AG04449 (cell line): ENCODE data around the gene KRTAP5-2.

ENCODE experiments used
- CTCF ChIA-PET: fragments of 350-600 bp; formaldehyde crosslinking; extraction: SDS; loops from one replicate; lab custom pipeline; 2021; ENCODE audit warnings: antibody characterized with exemption; lab: Yijun Ruan, JAX
- POLR2A ChIA-PET: fragments of 400-600, 350-600 bp; formaldehyde crosslinking; extraction: SDS; loops from one replicate; lab custom pipeline; 2020; ENCODE audit warnings: antibody characterized with exemption, inconsistent platforms; lab: Yijun Ruan, JAX
- DNase-seq: peaks from one replicate; pipeline ENCODE4 v3.0.0-alpha.2; 2010; ENCODE audit warnings: low read depth, low spot score
- H3K4me3 ChIP-seq: 2 replicates; pipeline ENCODE4 v1.5.1; 2011; ENCODE audit warnings: low read depth, mild to moderate bottlenecking, control low read depth, low read length
- TF ChIP-seq, protein P1 (sequence below): IDR thresholded peaks from one replicate; pipeline ENCODE4 v1.5.1; 2011; ENCODE audit warnings: mild to moderate bottlenecking, moderate library complexity, low read length, control low read depth, inconsistent platforms; ENCODE audit not compliant: insufficient read depth; ENCODE audit errors: missing control alignments

KRTAP5-2 gene

GRCh38 chr11:1636291-1636950 lies 38.3 kb upstream of the KRTAP5-2 start:
- CTCF ChIA-PET: interaction anchor here (0.9 to 8.0 kb wide), 5 partner anchors 9 to 62 kb away, joined by 3 to 134 read pairs (median 4); partner anchors contain the start of gene KRTAP5-5
- POLR2A ChIA-PET: no interaction called here
- no peak overlapping the region for H3K4me3 ChIP-seq
- TF ChIP-seq, protein P1, sequence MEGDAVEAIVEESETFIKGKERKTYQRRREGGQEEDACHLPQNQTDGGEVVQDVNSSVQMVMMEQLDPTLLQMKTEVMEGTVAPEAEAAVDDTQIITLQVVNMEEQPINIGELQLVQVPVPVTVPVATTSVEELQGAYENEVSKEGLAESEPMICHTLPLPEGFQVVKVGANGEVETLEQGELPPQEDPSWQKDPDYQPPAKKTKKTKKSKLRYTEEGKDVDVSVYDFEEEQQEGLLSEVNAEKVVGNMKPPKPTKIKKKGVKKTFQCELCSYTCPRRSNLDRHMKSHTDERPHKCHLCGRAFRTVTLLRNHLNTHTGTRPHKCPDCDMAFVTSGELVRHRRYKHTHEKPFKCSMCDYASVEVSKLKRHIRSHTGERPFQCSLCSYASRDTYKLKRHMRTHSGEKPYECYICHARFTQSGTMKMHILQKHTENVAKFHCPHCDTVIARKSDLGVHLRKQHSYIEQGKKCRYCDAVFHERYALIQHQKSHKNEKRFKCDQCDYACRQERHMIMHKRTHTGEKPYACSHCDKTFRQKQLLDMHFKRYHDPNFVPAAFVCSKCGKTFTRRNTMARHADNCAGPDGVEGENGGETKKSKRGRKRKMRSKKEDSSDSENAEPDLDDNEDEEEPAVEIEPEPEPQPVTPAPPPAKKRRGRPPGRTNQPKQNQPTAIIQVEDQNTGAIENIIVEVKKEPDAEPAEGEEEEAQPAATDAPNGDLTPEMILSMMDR: no peak
- DNase-seq: no peak

DNA sequence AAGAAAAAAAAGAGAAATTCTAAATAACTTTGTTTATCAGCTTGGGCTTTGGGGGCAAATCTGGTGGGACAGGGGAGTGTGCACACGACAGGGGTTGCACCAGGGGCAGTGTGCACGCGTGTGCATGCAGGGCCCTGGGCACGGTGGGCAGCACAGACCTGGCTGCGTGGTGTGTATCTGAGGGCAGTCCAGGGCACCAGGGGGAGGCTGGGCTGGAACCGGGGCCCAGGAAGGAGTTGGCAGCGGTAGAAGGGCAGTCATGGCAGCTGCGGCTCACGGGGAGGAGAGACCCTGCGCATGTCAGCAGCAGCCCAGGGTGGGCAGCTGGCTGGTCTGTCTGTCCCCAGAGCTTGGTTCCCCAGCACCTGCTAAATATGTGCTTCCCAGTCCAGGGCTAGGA lies 35.8 kb upstream of the KRTAP5-2 start:
- ChIA-PET POLR2A (no interaction called here), CTCF (no interaction called here)
- H3K4me3 ChIP-seq: no peak overlapping the region
- no peak for DNase-seq
- TF ChIP-seq, protein P1: no peak

GRCh38 chr11:1632053-1632714 lies 34.1 kb upstream of the KRTAP5-2 start:
- CTCF ChIA-PET: interaction anchor here (0.6 to 7.7 kb wide), 12 partner anchors 8 to 519 kb away, joined by 3 to 56 read pairs (median 6); partner anchors contain the start of gene KRTAP5-4
- H3K4me3 ChIP-seq: no peak overlapping the region
- POLR2A ChIA-PET: no interaction called here
- TF ChIP-seq, protein P1: no peak
- DNase-seq: no peak

GRCh38 chr11:1631066-1631568 lies 33.0 kb upstream of the KRTAP5-2 start:
- TF ChIP-seq, protein P1: no peak
- no peak overlapping the region for H3K4me3 ChIP-seq
- CTCF ChIA-PET: interaction anchor here (0.9 to 7.7 kb wide), 14 partner anchors 9 to 520 kb away, joined by 3 to 56 read pairs (median 7); partner anchors contain the start of genes KRTAP5-3 and KRTAP5-4
- DNase-seq: no peak
- POLR2A ChIA-PET: no interaction called here

- TF ChIP-seq, protein P1: no peak
- POLR2A ChIA-PET: no interaction called here
- CTCF ChIA-PET: interaction anchor here (1.1 to 7.7 kb wide), 10 partner anchors 9 to 83 kb away, joined by 3 to 56 read pairs (median 7); partner anchors contain the start of gene KRTAP5-3
- no peak overlapping the region for H3K4me3 ChIP-seq
- DNase-seq: no peak
Measured at GRCh38 chr11:1630271-1630670, 32.2 kb upstream of the KRTAP5-2 start.
